Activated naive CD4-positive, alpha-beta T cell treated with anti-CD3 and anti-CD28 coated beads for 36 hours (primary cell): ENCODE measurements around the gene TSPAN13. TPM values are rescaled to one million over a fixed set of nuclear protein-coding genes. Genes with fewer than 3 reads are reported as not detected.

Experiments
- CTCF ChIA-PET: fragments of 350-600 bp; sonication (Branson Sonifier 250); formaldehyde crosslinking; loops from one replicate; lab custom pipeline; 2021; ENCODE audit warnings: antibody characterized with exemption; lab: Charles Lee
- DNase-seq: peaks from one replicate; pipeline ENCODE4 v3.0.0-alpha.2; 2020
- H3K27ac Mint-ChIP-seq: one replicate; pipeline ENCODE4 v1.8.0; 2021; ENCODE audit warnings: mild to moderate bottlenecking, mixed read lengths
- H3K27me3 Mint-ChIP-seq: one replicate; pipeline ENCODE4 v1.8.0; 2021; ENCODE audit warnings: low read depth, mixed read lengths
- H3K36me3 Mint-ChIP-seq: one replicate; pipeline ENCODE4 v1.8.0; 2021; ENCODE audit warnings: low read depth, mixed read lengths
- H3K4me1 Mint-ChIP-seq: one replicate; pipeline ENCODE4 v1.8.0; 2021; ENCODE audit warnings: low read depth, mixed read lengths
- H3K4me3 Mint-ChIP-seq: one replicate; pipeline ENCODE4 v1.8.0; 2021; ENCODE audit warnings: mild to moderate bottlenecking, moderate library complexity, mixed read lengths
- H3K9me3 Mint-ChIP-seq: one replicate; pipeline ENCODE4 v1.8.0; 2021; ENCODE audit warnings: mixed read lengths
- intact Hi-C: fragments of 100-400 bp; cut with micrococcal nuclease; formaldehyde crosslinking; loops from one replicate; pipeline ENCODE4 v1.15.1; 2023
- total RNA-seq, 2 experiments: library from RNA; stranded (reverse); gene quantifications; one replicate each; pipeline ENCODE4 v1.2.3, GENCODE V29; 2021

The TSPAN13 gene
- total RNA-seq, 2 experiments from 2014 or later = 0.35 to 0.52 TPM

- Mint-ChIP-seq H3K4me1 (no peaks in the 10 kb centered on the region), H3K27ac (no peak overlapping the region), H3K27me3 (peaks cover 2% of the 10 kb centered on the region), H3K9me3 (no peaks in the 10 kb centered on the region), H3K36me3 (no peaks in the 10 kb centered on the region), H3K4me3 (no peak overlapping the region)
- DNase-seq = no peak
- intact Hi-C loops = no loop called here
- CTCF ChIA-PET = no interaction called here
Measured at GRCh38 chr7:16743236-16743635, 10.3 kb upstream of the TSPAN13 start.

GRCh38 chr7:16744518-16745250, 8.9 kb upstream of the TSPAN13 start:
- Mint-ChIP-seq H3K4me3 (no peak overlapping the region), H3K9me3 (no peaks in the 10 kb centered on the region), H3K27ac (no peak overlapping the region), H3K27me3 (peaks cover 2% of the 10 kb centered on the region), H3K36me3 (no peaks in the 10 kb centered on the region), H3K4me1 (no peaks in the 10 kb centered on the region)
- DNase-seq = no peak
- intact Hi-C loops = no loop called here
- CTCF ChIA-PET = no interaction called here

DNA sequence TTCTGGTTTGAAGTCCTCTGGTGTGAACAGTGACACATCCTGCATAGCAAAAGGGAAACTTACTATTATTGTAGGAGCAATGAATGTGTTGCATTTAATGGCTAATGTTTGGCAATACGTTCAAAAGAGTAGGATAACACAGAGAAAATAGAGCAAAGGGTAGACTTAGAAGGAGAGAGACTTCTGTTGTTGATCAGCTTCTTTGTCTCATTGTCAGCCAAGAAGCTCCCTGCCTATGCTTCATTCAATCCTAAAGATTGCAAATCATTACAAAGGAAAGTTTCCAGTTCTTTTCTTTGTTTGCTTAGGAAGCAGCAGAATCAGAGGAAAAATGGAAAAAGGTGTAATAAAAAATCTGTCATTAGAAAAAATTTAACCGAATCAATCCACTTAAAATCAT, 7.9 kb upstream of the TSPAN13 start:
- no peak for DNase-seq
- H3K4me3 Mint-ChIP-seq = no peak overlapping the region
- intact Hi-C loops = no loop called here
- H3K27me3 Mint-ChIP-seq = peaks cover 2% of the 10 kb centered on the region
- no peaks in the 10 kb centered on the region for H3K36me3 Mint-ChIP-seq
- CTCF ChIA-PET = no interaction called here
- H3K4me1 Mint-ChIP-seq = no peaks in the 10 kb centered on the region
- H3K9me3 Mint-ChIP-seq = no peaks in the 10 kb centered on the region
- H3K27ac Mint-ChIP-seq = no peak overlapping the region

GRCh38 chr7:16747102-16747501, 6.5 kb upstream of the TSPAN13 start:
- Mint-ChIP-seq H3K27ac (no peak overlapping the region), H3K36me3 (no peaks in the 10 kb centered on the region), H3K27me3 (peaks cover 5% of the 10 kb centered on the region), H3K9me3 (no peaks in the 10 kb centered on the region), H3K4me1 (no peaks in the 10 kb centered on the region), H3K4me3 (no peak overlapping the region)
- intact Hi-C loops = no loop called here
- CTCF ChIA-PET = no interaction called here
- no peak for DNase-seq

DNA sequence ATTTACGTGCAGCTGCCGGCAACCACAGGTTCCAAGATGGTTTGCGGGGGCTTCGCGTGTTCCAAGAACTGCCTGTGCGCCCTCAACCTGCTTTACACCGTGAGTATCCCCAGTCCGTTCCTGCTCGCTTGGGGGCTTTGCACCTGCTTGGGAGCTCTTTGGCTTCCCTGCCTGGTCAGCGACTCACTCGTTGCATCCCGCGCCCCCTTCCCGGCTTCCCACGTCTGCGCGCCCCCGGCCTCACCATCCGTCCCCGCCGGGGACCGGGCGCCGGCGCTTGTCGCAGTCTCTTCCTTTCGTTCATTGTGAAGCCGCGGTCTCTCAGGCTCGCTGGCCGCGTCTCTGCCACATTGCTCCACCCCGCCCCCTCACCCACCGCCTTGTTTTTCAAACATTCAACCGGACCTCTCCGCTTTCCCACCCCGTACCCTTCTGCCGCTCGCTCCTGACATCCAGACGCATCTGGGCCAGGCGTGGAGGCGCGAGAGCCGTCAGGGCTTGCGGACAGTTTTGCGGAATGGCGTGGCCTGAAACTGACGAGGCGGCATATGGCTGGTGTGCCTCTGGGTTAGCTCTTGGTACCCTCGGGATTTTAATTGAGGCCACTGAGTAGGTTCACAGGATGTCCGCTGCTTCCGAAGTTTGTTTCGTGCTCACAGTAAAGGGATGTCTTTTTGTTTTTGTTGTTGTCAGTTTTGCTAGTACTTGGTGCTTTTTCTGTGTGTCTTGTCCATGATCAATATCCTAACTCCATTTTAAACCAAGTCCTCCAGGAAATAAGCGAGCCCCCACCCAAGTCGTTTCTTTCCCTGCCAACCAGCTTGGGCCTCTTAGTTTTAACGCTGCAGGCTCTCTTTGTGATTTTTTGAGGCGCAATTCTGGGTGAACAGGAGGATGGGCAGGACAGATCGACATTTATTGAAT, 639 bp downstream of the TSPAN13 start:
- Mint-ChIP-seq H3K4me1 (peaks cover 10% of the 10 kb centered on the region), H3K4me3 (peak overlapping the region; percentile 76), H3K36me3 (no peaks in the 10 kb centered on the region), H3K27ac (no peak overlapping the region), H3K9me3 (no peaks in the 10 kb centered on the region), H3K27me3 (peaks cover 31% of the 10 kb centered on the region)
- DNase-seq = peak; percentile 11
- CTCF ChIA-PET = interaction anchor here (0.6 kb wide), 1 partner anchor 515 kb away, joined by 3 read pairs; no protein-coding TSS in a partner anchor
- intact Hi-C loops = loop anchor here (1.0 to 2.0 kb wide), 2 partner anchors 108 to 333 kb away; partner anchors contain the start of genes BZW2 and CRPPA

- peaks cover 31% of the 10 kb centered on the region for H3K27me3 Mint-ChIP-seq
- CTCF ChIA-PET = interaction anchor here (0.6 kb wide), 1 partner anchor 67 kb away, joined by 3 read pairs; no protein-coding TSS in a partner anchor
- no peak for DNase-seq
- no peak overlapping the region for H3K27ac Mint-ChIP-seq
- H3K4me1 Mint-ChIP-seq = peaks cover 10% of the 10 kb centered on the region
- intact Hi-C loops = no loop called here
- no peaks in the 10 kb centered on the region for H3K9me3 Mint-ChIP-seq
- no peaks in the 10 kb centered on the region for H3K36me3 Mint-ChIP-seq
- H3K4me3 Mint-ChIP-seq = peak overlapping the region; percentile 76
Measured at GRCh38 chr7:16754856-16755317, 1.3 kb downstream of the TSPAN13 start.

GRCh38 chr7:16755397-16755796, 1.8 kb downstream of the TSPAN13 start:
- CTCF ChIA-PET = interaction anchor here (0.6 kb wide), 1 partner anchor 68 kb away, joined by 3 read pairs; no protein-coding TSS in a partner anchor
- H3K4me3 Mint-ChIP-seq = no peak overlapping the region
- no peak overlapping the region for H3K27ac Mint-ChIP-seq
- H3K4me1 Mint-ChIP-seq = peaks cover 10% of the 10 kb centered on the region
- H3K27me3 Mint-ChIP-seq = peaks cover 31% of the 10 kb centered on the region
- no peak for DNase-seq
- no peaks in the 10 kb centered on the region for H3K9me3 Mint-ChIP-seq
- no peaks in the 10 kb centered on the region for H3K36me3 Mint-ChIP-seq
- intact Hi-C loops = no loop called here

- Mint-ChIP-seq H3K27me3 (peaks cover 26% of the 10 kb centered on the region), H3K4me3 (no peak overlapping the region), H3K9me3 (no peaks in the 10 kb centered on the region), H3K27ac (no peak overlapping the region), H3K36me3 (no peaks in the 10 kb centered on the region), H3K4me1 (peaks cover 10% of the 10 kb centered on the region)
- intact Hi-C loops = no loop called here
- DNase-seq = no peak
- CTCF ChIA-PET = interaction anchor here (0.7 kb wide), 1 partner anchor 1091 kb away, joined by 4 read pairs; no protein-coding TSS in a partner anchor
Measured at GRCh38 chr7:16758036-16758435, 4.5 kb downstream of the TSPAN13 start.

- no peaks in the 10 kb centered on the region for H3K36me3 Mint-ChIP-seq
- peaks cover 7% of the 10 kb centered on the region for H3K4me1 Mint-ChIP-seq
- no peak overlapping the region for H3K4me3 Mint-ChIP-seq
- CTCF ChIA-PET = interaction anchor here (0.7 kb wide), 1 partner anchor 1090 kb away, joined by 4 read pairs; no protein-coding TSS in a partner anchor
- H3K27me3 Mint-ChIP-seq = peaks cover 24% of the 10 kb centered on the region
- H3K27ac Mint-ChIP-seq = no peak overlapping the region
- intact Hi-C loops = no loop called here
- no peak for DNase-seq
- no peaks in the 10 kb centered on the region for H3K9me3 Mint-ChIP-seq
Measured at GRCh38 chr7:16758631-16759611, 5.4 kb downstream of the TSPAN13 start.

GRCh38 chr7:16759840-16760239, 6.3 kb downstream of the TSPAN13 start:
- Mint-ChIP-seq H3K27me3 (peaks cover 16% of the 10 kb centered on the region), H3K4me1 (no peaks in the 10 kb centered on the region), H3K9me3 (no peaks in the 10 kb centered on the region), H3K27ac (no peak overlapping the region), H3K36me3 (no peaks in the 10 kb centered on the region), H3K4me3 (no peak overlapping the region)
- no peak for DNase-seq
- CTCF ChIA-PET = no interaction called here
- intact Hi-C loops = no loop called here

DNA sequence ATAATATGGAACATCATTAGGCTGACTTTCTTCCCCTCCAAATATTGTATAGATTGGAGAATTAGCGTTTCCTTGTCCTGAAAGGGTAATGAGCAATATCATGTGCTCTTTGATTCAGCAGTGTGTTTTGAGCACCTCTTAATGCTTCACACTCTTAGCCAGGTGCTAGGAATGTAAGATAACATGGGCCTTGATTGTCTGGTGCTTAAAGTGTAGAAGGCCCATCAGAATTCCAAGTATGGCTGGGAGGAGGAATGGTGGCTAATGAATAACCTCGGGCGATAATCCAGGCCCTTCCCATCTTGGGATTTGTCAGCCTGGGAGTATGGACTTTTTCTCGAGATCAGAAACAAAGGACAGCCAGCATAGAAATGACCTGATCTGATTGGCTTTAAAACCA, 8.6 kb downstream of the TSPAN13 start:
- no peak overlapping the region for H3K27ac Mint-ChIP-seq
- peaks cover 3% of the 10 kb centered on the region for H3K27me3 Mint-ChIP-seq
- no peak for DNase-seq
- no peak overlapping the region for H3K4me3 Mint-ChIP-seq
- H3K36me3 Mint-ChIP-seq = no peaks in the 10 kb centered on the region
- CTCF ChIA-PET = no interaction called here
- H3K4me1 Mint-ChIP-seq = no peaks in the 10 kb centered on the region
- intact Hi-C loops = no loop called here
- H3K9me3 Mint-ChIP-seq = no peaks in the 10 kb centered on the region
